CD14-positive monocyte (primary cell): ENCODE measurements around the gene PTAFR. TPM values are rescaled to one million over a fixed set of nuclear protein-coding genes. Genes with fewer than 3 reads are reported as not detected.

Source experiments
- DNase-seq, 3 donors: peaks; one replicate each; pipeline ENCODE4 v3.0.0-alpha.2; 2011 to 2022
- H2AFZ ChIP-seq: 2 replicates; pipeline ENCODE4 v1.6.0; 2012; ENCODE audit warnings: mild to moderate bottlenecking, low read depth, low read length, inconsistent platforms; ENCODE audit not compliant: insufficient read depth, poor library complexity, severe bottlenecking
- H3K27ac ChIP-seq, 2 donors: 1 replicate in 1 of 2; 2 replicates in 1 of 2; pipeline ENCODE4 v1.5.1; 2012 to 2013; ENCODE audit warnings: low read length in 2 of 2, control low read depth in 1 of 2, inconsistent platforms in 1 of 2, low read depth in 1 of 2, mild to moderate bottlenecking in 1 of 2
- H3K27me3 ChIP-seq, 2 donors: one replicate each; pipeline versions ENCODE4 v1.6.0 to v1.6.1; 2011 to 2013; ENCODE audit warnings: low read length in 2 of 2; ENCODE audit not compliant: control insufficient read depth in 2 of 2, insufficient read depth in 2 of 2
- H3K36me3 ChIP-seq, 2 donors: replicated peaks in 1 of 2; 1 replicate in 1 of 2; 2 replicates in 1 of 2; pipeline versions ENCODE4 v1.5.1 to v1.6.1; 2012 to 2013; ENCODE audit warnings: low read length in 2 of 2, control low read depth in 1 of 2, inconsistent platforms in 1 of 2, mild to moderate bottlenecking in 1 of 2; ENCODE audit not compliant: insufficient read depth in 2 of 2, control insufficient read depth in 1 of 2
- H3K4me1 ChIP-seq, 2 donors: 1 replicate in 1 of 2; 2 replicates in 1 of 2; pipeline versions ENCODE4 v1.5.1 to v1.6.1; 2012 to 2013; ENCODE audit warnings: low read length in 2 of 2, control low read depth in 1 of 2, inconsistent platforms in 1 of 2, mild to moderate bottlenecking in 1 of 2, moderate library complexity in 1 of 2; ENCODE audit not compliant: insufficient read depth in 2 of 2, control insufficient read depth in 1 of 2
- H3K4me2 ChIP-seq: replicated peaks from 2 replicates; pipeline ENCODE3; 2012; ENCODE audit warnings: low read length, moderate library complexity, mild to moderate bottlenecking; ENCODE audit not compliant: poor library complexity, severe bottlenecking; ENCODE audit errors: extremely low read depth
- H3K4me3 ChIP-seq, 3 experiments: fragments of 200-600 bp in 1 of 3; sonication (generic) in 1 of 3; replicated peaks in 1 of 3; 1 replicate in 2 of 3; 2 replicates in 1 of 3; pipeline ENCODE4 v1.5.1; 2011 to 2013; ENCODE audit warnings: low read length in 3 of 3, mild to moderate bottlenecking in 3 of 3, control low read depth in 2 of 3, low read depth in 2 of 3, inconsistent platforms in 1 of 3, moderate library complexity in 1 of 3
- H3K79me2 ChIP-seq: 2 replicates; pipeline ENCODE4 v1.6.0; 2012; ENCODE audit warnings: mild to moderate bottlenecking, control low read depth, inconsistent platforms, low read length, moderate library complexity; ENCODE audit not compliant: insufficient read depth
- H3K9ac ChIP-seq: 2 replicates; pipeline ENCODE4 v1.6.0; 2017; ENCODE audit warnings: low read length, mild to moderate bottlenecking; ENCODE audit not compliant: insufficient read depth, poor library complexity, severe bottlenecking
- H3K9me3 ChIP-seq, 2 donors: replicated peaks in 1 of 2; 1 replicate in 1 of 2; 2 replicates in 1 of 2; pipeline versions ENCODE4 v1.5.1 to v1.6.1; 2012 to 2013; ENCODE audit warnings: low read length in 2 of 2, control low read depth in 1 of 2; ENCODE audit not compliant: control insufficient read depth in 1 of 2, insufficient read depth in 1 of 2
- H4K20me1 ChIP-seq: 2 replicates; pipeline ENCODE4 v1.6.0; 2012; ENCODE audit warnings: mild to moderate bottlenecking, low read length, control low read depth, moderate library complexity; ENCODE audit not compliant: insufficient read depth
- H3K27ac Mint-ChIP-seq, 7 donors: one replicate each; pipeline ENCODE4 v1.8.0; 2020; ENCODE audit warnings: mild to moderate bottlenecking in 7 of 7, mixed read lengths in 7 of 7, moderate library complexity in 6 of 7, inconsistent platforms in 2 of 7
- H3K27me3 Mint-ChIP-seq, 3 donors: one replicate each; pipeline ENCODE4 v1.8.0; 2021 to 2022; ENCODE audit warnings: low read depth in 3 of 3, mild to moderate bottlenecking in 3 of 3, mixed read lengths in 3 of 3, moderate library complexity in 3 of 3, inconsistent platforms in 1 of 3
- H3K36me3 Mint-ChIP-seq, 2 donors: one replicate each; pipeline ENCODE4 v1.8.0; 2020; ENCODE audit warnings: mixed read lengths in 2 of 2, inconsistent platforms in 1 of 2, mild to moderate bottlenecking in 1 of 2
- H3K4me1 Mint-ChIP-seq: one replicate; pipeline ENCODE4 v1.8.0; 2020; ENCODE audit warnings: mild to moderate bottlenecking, mixed read lengths
- H3K4me3 Mint-ChIP-seq, 2 donors: one replicate each; pipeline ENCODE4 v1.8.0; 2020; ENCODE audit warnings: mild to moderate bottlenecking in 2 of 2, mixed read lengths in 2 of 2, moderate library complexity in 1 of 2
- H3K9me3 Mint-ChIP-seq, 7 donors: one replicate each; pipeline ENCODE4 v1.8.0; 2020 to 2022; ENCODE audit warnings: mixed read lengths in 7 of 7, mild to moderate bottlenecking in 6 of 7, moderate library complexity in 6 of 7, inconsistent platforms in 2 of 7
- CTCF ChIP-seq: fragments of 200-600 bp; IDR thresholded peaks from one replicate; pipeline ENCODE4 v1.8.0; 2022; ENCODE audit warnings: antibody characterized with exemption, mild to moderate bottlenecking
- WGBS: methylation state at CpG from one replicate; pipeline ENCODE4 v1.1.5; 2013; ENCODE audit warnings: missing lambda C conversion rate; ENCODE audit not compliant: insufficient coverage; 5-methylcytosine and 5-hydroxymethylcytosine counted together
- intact Hi-C, 2 donors: fragments of 100-400 bp; cut with micrococcal nuclease; formaldehyde crosslinking; loops; one replicate each; pipeline versions ENCODE4 v1.15.0 to v1.15.1; 2023
- polyA plus RNA-seq, 3 donors: library from polyadenylated mRNA; depleted of rRNA in 1 of 3; unstranded in 2 of 3; stranded (reverse) in 1 of 3; fragments of 300-500 nt in 2 of 3; fragments of >200 nt in 1 of 3; fragmentation: Illumina TruSeq in 2 of 3; gene quantifications; 1 replicate in 2 of 3; 2 replicates in 1 of 3; pipeline ENCODE4 v1.2.3, GENCODE V29; 2012 to 2021

Gene PTAFR
- polyA plus RNA-seq, 3 donors: 115 to 347 (median 331) TPM

- no peaks in the 10 kb centered on the region for H3K79me2 ChIP-seq
- H3K4me3 ChIP-seq: peak overlapping the region in 1 of 3 experiments; percentile 40
- H4K20me1 ChIP-seq: no peaks in the 10 kb centered on the region
- Mint-ChIP-seq H3K4me1 (peaks cover 15% of the 10 kb centered on the region), H3K4me3 (peak overlapping the region in 1 of 2 donors; percentile 35), H3K36me3 (peaks cover 12 to 26% of the 10 kb centered on the region in 2 donors), H3K27ac (peak overlapping the region; percentile 85 to 95 (median 93)), H3K9me3 (no peaks in the 10 kb centered on the region), H3K27me3 (peaks cover 0 to 2% (median 1%) of the 10 kb centered on the region in 3 donors)
- peaks cover 18 to 19% of the 10 kb centered on the region in 2 donors for H3K4me1 ChIP-seq
- peaks cover 0 to 10% of the 10 kb centered on the region in 2 donors for H3K36me3 ChIP-seq
- no peaks in the 10 kb centered on the region for H3K9me3 ChIP-seq
- no peaks in the 10 kb centered on the region for H3K27me3 ChIP-seq
- DNase-seq: no peak
- H3K9ac ChIP-seq: peak overlapping the region; percentile 16
- WGBS: 65% methylated on average over 3 of the region's 12 CpGs
- peak overlapping the region; percentile 75 to 78 for H3K27ac ChIP-seq
- H3K4me2 ChIP-seq: peak overlapping the region; percentile 35
- intact Hi-C loops: no loop called here
- peak overlapping the region; percentile 69 for H2AFZ ChIP-seq
- TF ChIP-seq CTCF: no peak
Observed at GRCh38 chr1:28190996-28191645, 14.6 kb upstream of the PTAFR start.

- Histone ChIP-seq H3K79me2 (no peaks in the 10 kb centered on the region), H3K36me3 (peaks cover 0 to 10% of the 10 kb centered on the region in 2 donors), H3K4me1 (peaks cover 18 to 19% of the 10 kb centered on the region in 2 donors), H3K9ac (peak overlapping the region; percentile 16), H3K27me3 (no peaks in the 10 kb centered on the region), H3K4me2 (peak overlapping the region; percentile 35), H2AFZ (peak overlapping the region; percentile 69), H3K9me3 (no peaks in the 10 kb centered on the region), H4K20me1 (no peaks in the 10 kb centered on the region), H3K27ac (peak overlapping the region; percentile 75 to 78), H3K4me3 (peak overlapping the region in 1 of 3 experiments; percentile 40)
- no peaks in the 10 kb centered on the region for H3K9me3 Mint-ChIP-seq
- H3K27me3 Mint-ChIP-seq: peaks cover 0 to 2% (median 1%) of the 10 kb centered on the region in 3 donors
- H3K27ac Mint-ChIP-seq: peak overlapping the region; percentile 86 to 95 (median 93)
- H3K4me1 Mint-ChIP-seq: peaks cover 15% of the 10 kb centered on the region
- DNase-seq: peak; percentile 44 to 67 (median 60)
- intact Hi-C loops: no loop called here
- no peak for TF ChIP-seq CTCF
- peaks cover 10 to 21% of the 10 kb centered on the region in 2 donors for H3K36me3 Mint-ChIP-seq
- WGBS: 19% methylated on average over 3 of the region's 3 CpGs
- peak overlapping the region in 1 of 2 donors; percentile 35 for H3K4me3 Mint-ChIP-seq
Observed at GRCh38 chr1:28190337-28190979, 14.0 kb upstream of the PTAFR start.
